Measurements from ENCODE around the gene APOA1.
"Not testable (repeated sequence)": the region's sequence is repeated elsewhere in the genome, so short reads cannot be mapped to it uniquely, and the experiment has no call there.

Gene APOA1

DNA sequence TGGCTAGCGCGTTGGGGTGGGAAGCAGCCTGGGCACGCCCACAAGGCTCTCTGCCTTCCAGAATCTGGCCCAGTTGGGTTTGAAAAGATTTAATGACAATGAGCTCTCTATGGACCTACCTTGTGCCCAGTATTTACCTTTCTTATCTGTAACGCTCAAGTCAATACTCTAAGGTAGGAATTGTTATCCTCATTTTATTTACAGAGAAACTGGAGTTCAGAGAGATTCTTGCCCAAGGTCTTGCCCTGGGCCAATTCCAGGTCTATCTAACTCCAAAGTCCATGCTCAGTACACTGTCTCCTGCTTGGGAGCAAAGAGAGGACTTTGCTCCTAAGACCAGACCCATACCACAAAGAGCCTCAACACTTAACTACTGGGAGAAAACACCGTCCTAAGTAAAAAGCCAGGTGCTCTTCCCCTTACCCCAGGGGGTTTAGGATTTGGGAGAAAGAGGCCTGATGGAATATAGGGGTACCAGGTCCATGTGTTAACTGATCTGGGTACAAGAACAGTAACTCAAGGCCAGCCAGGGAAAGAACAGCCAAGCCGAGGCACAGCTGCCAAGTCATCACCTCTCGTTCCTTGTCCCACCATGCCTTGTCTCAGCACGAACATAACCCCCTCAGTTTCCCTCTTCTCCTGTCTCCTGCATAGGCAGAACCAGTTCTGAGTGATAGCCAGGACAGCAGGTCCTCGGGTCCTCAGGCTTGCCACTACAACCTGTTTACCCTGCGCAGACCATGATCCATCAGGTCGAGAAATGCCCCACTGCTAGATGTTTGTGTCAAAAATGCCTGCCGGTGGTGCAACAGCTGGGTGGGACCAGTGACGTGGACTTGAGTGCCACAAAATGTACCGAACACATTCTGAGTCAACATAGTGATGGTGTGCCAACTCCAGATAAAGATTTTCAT lies 28.9 kb downstream of the APOA1 start:
- no peak for TF ChIP-seq GABPA (IDR thresholded peaks at IDR 0.05; ENCODE audit: low read depth)
- no peak for TF ChIP-seq SPI1 (IDR thresholded peaks at IDR 0.05; ENCODE audit: borderline replicate concordance, low read depth)
- no peaks in the 10 kb centered on the region for H3K27me3 ChIP-seq (ENCODE audit: insufficient read depth, poor library complexity, severe bottlenecking)
- H3K27ac ChIP-seq (replicated peaks) = no peak overlapping the region
- DNase-seq (ENCODE audit: low read depth in 1 of 2, low spot score in 1 of 2) = no peak
- no peak overlapping the region for H3K4me3 ChIP-seq (replicated peaks; ENCODE audit: insufficient read depth, low read length)

DNA sequence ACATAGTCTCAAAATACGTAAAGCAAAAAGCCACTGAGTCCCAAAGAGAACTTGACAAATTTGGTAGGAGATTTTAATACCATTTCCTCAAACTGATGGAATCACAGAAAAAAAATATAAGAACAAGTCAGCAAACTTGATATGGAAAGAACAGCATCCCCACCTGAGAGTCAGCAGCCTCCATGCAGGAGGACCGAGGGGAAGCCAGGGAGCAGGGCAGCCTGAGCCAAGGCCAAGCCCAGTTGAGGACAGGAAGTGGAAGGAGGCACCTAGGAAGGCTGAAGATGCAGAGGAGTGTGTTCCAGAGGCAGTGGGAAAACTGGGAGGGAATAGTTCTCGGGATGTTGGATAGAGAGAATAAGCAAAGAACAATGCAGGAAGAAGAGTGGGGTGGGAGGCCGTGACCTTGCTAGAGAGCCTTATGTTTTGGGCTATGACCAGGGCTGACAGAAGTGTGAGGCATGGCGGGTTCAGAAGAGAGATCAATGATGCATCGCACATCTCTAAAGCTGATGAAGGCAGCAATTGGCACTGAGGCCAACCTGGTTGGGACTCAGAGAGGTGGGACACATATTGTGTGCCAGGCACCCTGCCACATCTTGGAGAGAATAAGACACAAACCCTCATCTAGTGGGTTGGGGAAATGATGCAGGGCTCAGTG lies 29.7 kb downstream of the APOA1 start:
- TF ChIP-seq POLR2AphosphoS5 (IDR thresholded peaks at IDR 0.05; ENCODE audit: low read depth) = no peak
- TF ChIP-seq, protein P1, sequence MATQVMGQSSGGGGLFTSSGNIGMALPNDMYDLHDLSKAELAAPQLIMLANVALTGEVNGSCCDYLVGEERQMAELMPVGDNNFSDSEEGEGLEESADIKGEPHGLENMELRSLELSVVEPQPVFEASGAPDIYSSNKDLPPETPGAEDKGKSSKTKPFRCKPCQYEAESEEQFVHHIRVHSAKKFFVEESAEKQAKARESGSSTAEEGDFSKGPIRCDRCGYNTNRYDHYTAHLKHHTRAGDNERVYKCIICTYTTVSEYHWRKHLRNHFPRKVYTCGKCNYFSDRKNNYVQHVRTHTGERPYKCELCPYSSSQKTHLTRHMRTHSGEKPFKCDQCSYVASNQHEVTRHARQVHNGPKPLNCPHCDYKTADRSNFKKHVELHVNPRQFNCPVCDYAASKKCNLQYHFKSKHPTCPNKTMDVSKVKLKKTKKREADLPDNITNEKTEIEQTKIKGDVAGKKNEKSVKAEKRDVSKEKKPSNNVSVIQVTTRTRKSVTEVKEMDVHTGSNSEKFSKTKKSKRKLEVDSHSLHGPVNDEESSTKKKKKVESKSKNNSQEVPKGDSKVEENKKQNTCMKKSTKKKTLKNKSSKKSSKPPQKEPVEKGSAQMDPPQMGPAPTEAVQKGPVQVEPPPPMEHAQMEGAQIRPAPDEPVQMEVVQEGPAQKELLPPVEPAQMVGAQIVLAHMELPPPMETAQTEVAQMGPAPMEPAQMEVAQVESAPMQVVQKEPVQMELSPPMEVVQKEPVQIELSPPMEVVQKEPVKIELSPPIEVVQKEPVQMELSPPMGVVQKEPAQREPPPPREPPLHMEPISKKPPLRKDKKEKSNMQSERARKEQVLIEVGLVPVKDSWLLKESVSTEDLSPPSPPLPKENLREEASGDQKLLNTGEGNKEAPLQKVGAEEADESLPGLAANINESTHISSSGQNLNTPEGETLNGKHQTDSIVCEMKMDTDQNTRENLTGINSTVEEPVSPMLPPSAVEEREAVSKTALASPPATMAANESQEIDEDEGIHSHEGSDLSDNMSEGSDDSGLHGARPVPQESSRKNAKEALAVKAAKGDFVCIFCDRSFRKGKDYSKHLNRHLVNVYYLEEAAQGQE (IDR thresholded peaks at IDR 0.05; ENCODE audit: insufficient replicate concordance, low read depth) = no peak
- TF ChIP-seq, protein P2, sequence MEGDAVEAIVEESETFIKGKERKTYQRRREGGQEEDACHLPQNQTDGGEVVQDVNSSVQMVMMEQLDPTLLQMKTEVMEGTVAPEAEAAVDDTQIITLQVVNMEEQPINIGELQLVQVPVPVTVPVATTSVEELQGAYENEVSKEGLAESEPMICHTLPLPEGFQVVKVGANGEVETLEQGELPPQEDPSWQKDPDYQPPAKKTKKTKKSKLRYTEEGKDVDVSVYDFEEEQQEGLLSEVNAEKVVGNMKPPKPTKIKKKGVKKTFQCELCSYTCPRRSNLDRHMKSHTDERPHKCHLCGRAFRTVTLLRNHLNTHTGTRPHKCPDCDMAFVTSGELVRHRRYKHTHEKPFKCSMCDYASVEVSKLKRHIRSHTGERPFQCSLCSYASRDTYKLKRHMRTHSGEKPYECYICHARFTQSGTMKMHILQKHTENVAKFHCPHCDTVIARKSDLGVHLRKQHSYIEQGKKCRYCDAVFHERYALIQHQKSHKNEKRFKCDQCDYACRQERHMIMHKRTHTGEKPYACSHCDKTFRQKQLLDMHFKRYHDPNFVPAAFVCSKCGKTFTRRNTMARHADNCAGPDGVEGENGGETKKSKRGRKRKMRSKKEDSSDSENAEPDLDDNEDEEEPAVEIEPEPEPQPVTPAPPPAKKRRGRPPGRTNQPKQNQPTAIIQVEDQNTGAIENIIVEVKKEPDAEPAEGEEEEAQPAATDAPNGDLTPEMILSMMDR (IDR thresholded peaks at IDR 0.05; ENCODE audit: insufficient read depth, low read length) = no peak
- no peak for TF ChIP-seq SPI1 (IDR thresholded peaks at IDR 0.05; ENCODE audit: borderline replicate concordance, low read depth)
- TF ChIP-seq GABPA (IDR thresholded peaks at IDR 0.05; ENCODE audit: low read depth) = no peak
- no peak for DNase-seq (ENCODE audit: low read depth in 1 of 2, low spot score in 1 of 2)
- no peaks in the 10 kb centered on the region for H3K27me3 ChIP-seq (ENCODE audit: insufficient read depth, poor library complexity, severe bottlenecking)

DNA sequence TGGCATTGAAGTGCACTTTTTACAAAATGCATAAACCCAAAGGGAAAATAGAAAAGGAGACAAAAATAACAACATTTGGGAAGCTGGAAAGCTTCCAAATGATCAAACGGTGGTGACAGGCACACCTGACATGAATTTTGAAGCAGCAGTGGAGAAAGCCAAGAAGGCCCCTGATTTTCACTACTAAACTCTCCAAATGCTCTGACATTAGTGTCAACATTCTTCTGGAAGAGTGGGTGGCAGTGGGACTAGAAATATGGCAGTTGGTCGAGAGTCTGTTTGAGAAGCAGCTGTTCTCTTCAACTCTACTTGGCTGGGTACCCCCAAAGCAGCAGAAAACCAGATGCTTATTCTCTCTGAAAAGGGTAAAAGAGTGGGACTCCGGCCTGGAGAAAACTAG lies 33.4 kb downstream of the APOA1 start:
- no peak for DNase-seq (ENCODE audit: low read depth in 1 of 2, low spot score in 1 of 2)
- no peak overlapping the region for H3K4me3 ChIP-seq (replicated peaks; ENCODE audit: insufficient read depth, low read length)
- no peak overlapping the region for H3K27ac ChIP-seq (replicated peaks)
- no peaks in the 10 kb centered on the region for H3K27me3 ChIP-seq (ENCODE audit: insufficient read depth, poor library complexity, severe bottlenecking)
- TF ChIP-seq SPI1 (IDR thresholded peaks at IDR 0.05; ENCODE audit: borderline replicate concordance, low read depth) (no peak), POLR2AphosphoS5 (IDR thresholded peaks at IDR 0.05; ENCODE audit: low read depth) (no peak), GABPA (IDR thresholded peaks at IDR 0.05; ENCODE audit: low read depth) (no peak)
- TF ChIP-seq, protein P2 (IDR thresholded peaks at IDR 0.05; ENCODE audit: insufficient read depth, low read length) = no peak
- TF ChIP-seq, protein P1 (IDR thresholded peaks at IDR 0.05; ENCODE audit: insufficient replicate concordance, low read depth) = no peak

More for the DNA sequence above, 29.7 kb downstream of the APOA1 start:
- Histone ChIP-seq H3K27ac (replicated peaks) (no peak overlapping the region), H3K4me3 (replicated peaks; ENCODE audit: insufficient read depth, low read length) (no peak overlapping the region)

DNA sequence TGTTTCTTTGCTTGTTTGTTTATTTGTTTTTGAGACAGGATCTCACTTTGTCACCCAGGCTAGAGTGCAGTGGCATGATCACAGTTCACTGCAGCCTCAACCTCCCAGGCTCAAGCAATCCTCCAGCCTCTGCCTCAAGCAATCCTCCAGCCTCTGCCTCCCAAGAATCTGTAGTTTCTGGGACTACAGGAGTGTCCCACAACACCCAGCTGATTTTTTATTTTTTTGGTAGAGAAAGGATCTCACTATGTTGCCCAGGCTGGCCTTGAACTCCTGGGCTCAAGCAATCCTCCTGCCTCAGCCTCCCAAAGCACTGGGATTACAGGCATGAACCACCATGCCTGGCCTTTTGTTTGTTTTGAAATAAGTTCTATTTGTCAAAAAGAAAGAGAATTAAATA lies 35.8 kb downstream of the APOA1 start:
- H3K27me3 ChIP-seq (ENCODE audit: insufficient read depth, poor library complexity, severe bottlenecking); H3K4me3 ChIP-seq (replicated peaks; ENCODE audit: insufficient read depth, low read length); DNase-seq (ENCODE audit: low read depth in 1 of 2, low spot score in 1 of 2); H3K27ac ChIP-seq (replicated peaks): not testable (repeated sequence)

Data from HL-60 (cell line).